IgD-negative memory B cell (primary cell): Measurements from ENCODE around the gene TXNDC16. TPM values are rescaled to one million over a fixed set of nuclear protein-coding genes. Genes with fewer than 3 reads are reported as not detected.

Experiments
- H3K27ac Mint-ChIP-seq, 3 donors: one replicate each; pipeline ENCODE4 v1.8.0; 2020 to 2022; ENCODE audit warnings: mild to moderate bottlenecking in 3 of 3, mixed read lengths in 3 of 3, moderate library complexity in 1 of 3
- H3K27me3 Mint-ChIP-seq: one replicate; pipeline ENCODE4 v1.8.0; 2021; ENCODE audit warnings: mixed read lengths
- H3K36me3 Mint-ChIP-seq: one replicate; pipeline ENCODE4 v1.8.0; 2020; ENCODE audit warnings: mild to moderate bottlenecking, mixed read lengths
- H3K4me1 Mint-ChIP-seq, 3 donors: one replicate each; pipeline ENCODE4 v1.8.0; 2020 to 2022; ENCODE audit warnings: mixed read lengths in 3 of 3, mild to moderate bottlenecking in 1 of 3
- H3K4me3 Mint-ChIP-seq, 4 donors: one replicate each; pipeline ENCODE4 v1.8.0; 2020 to 2022; ENCODE audit warnings: mild to moderate bottlenecking in 4 of 4, mixed read lengths in 4 of 4, moderate library complexity in 3 of 4
- H3K9me3 Mint-ChIP-seq, 3 donors: one replicate each; pipeline ENCODE4 v1.8.0; 2020 to 2021; ENCODE audit warnings: mixed read lengths in 3 of 3, mild to moderate bottlenecking in 1 of 3
- polyA plus RNA-seq: library from polyadenylated mRNA; unstranded; fragments of 300-500 nt; fragmentation: Illumina TruSeq; gene quantifications from one replicate; pipeline ENCODE4 v1.2.3, GENCODE V29; 2021

Gene TXNDC16
- polyA plus RNA-seq, 1 donor from 2014 or later = 0.71 TPM

DNA sequence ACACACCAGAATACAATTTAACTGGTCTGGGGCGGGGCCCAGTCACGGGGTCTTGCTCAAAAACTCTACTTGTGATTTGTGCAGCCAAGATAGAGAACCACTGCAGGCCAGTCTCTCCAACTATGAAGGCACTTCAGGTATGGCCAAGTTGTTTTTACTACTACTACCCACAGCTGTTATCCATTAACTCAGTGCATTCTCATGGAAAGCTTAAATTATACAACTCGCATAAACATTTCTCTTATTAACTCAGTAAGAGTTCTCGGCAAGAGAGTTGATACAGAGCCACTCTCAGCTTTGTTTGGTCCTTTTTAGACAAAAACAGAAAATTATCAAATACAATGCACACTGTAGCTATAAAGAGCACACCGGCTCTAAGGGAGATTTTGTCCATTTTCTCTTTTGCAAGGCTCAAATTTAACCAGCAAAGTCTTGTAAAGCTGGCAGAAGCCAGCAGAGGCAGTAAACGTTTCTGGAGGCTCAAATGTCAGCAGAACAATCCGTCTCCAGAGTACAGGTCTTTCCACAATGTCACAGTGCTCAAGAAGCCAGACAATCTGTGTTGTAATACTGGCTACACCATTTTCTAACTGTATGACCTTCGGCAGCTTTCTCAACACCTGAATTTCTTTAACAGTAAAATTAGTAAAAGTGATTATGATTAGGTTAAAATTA, 152.2 kb downstream of the TXNDC16 start:
- Mint-ChIP-seq H3K27ac (no peak overlapping the region), H3K9me3 (peaks cover 0 to 4% (median 0%) of the 10 kb centered on the region in 3 donors)

DNA sequence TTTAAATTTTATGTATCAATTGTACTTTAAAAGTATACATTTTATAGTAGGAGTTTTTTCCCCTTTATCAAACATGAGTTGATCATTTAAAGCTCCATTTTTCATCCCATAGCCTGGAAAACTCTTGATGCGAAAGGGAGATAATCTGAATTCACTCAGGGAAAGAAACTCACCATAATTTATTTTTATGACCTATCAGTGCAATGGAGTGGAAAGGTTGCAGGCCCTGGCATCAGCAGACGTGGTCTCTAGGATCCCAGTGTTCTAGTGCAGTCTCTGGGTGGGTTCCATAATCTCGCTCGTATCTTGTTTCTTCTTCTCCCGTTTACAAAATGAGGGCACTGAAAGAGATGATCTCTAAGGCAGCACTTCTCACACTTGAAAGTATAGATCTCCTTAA, 153.2 kb downstream of the TXNDC16 start:
- Mint-ChIP-seq H3K36me3 (no peaks in the 10 kb centered on the region), H3K27me3 (peaks cover 17% of the 10 kb centered on the region), H3K4me1 (peaks cover 0 to 21% (median 4%) of the 10 kb centered on the region in 3 donors), H3K4me3 (no peak overlapping the region), H3K27ac (no peak overlapping the region), H3K9me3 (peaks cover 0 to 4% (median 0%) of the 10 kb centered on the region in 3 donors)

More for the DNA sequence above, 152.2 kb downstream of the TXNDC16 start:
- no peak overlapping the region for H3K4me3 Mint-ChIP-seq
- H3K36me3 Mint-ChIP-seq = no peaks in the 10 kb centered on the region
- H3K4me1 Mint-ChIP-seq = peaks cover 0 to 17% (median under 1%) of the 10 kb centered on the region in 3 donors
- peaks cover 15% of the 10 kb centered on the region for H3K27me3 Mint-ChIP-seq

DNA sequence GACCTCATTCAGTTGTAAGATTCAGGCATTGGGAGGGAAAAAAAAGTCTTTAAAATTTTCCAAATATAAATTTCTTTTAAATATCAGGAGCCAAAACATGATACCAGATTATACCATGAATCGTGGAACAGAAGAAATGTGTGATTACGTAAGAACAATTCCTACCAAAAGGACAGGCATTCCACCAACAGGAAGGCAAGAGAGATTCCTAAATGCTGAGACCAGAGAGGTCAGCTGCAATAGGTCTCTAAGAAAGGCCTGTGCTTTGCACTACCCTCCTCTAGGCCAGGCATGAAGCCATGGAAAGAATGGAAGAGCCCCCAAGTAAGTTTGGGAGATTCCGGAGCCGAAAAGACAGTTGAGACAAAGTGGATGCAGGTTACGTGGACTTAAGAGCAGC, 154.5 kb downstream of the TXNDC16 start:
- Mint-ChIP-seq H3K4me1 (peaks cover 0 to 19% (median 4%) of the 10 kb centered on the region in 3 donors), H3K9me3 (peaks cover 0 to 4% (median 0%) of the 10 kb centered on the region in 3 donors), H3K27me3 (peaks cover 18% of the 10 kb centered on the region), H3K4me3 (no peak overlapping the region), H3K36me3 (no peaks in the 10 kb centered on the region), H3K27ac (no peak overlapping the region)

DNA sequence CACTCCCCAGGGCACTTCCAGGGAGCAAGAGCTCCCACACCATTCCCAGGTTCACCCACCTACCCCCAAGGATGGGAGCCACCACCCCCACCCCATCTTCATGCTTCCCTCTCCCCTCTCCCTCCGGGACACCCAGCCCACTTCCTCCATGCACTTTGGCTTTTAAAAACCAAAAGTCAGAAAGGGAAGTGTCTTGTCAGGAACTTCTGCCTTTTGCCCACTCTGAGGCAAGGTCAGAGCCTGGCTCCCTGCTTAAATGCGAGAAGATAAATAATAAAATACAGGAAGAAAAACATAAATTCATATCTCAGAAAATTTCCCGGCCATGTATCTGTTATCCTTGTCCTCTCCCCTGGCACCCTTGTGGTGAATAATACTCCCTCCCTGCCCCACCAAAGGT, 156.6 kb downstream of the TXNDC16 start:
- Mint-ChIP-seq H3K27me3 (peaks cover 18% of the 10 kb centered on the region), H3K4me1 (peaks cover 0 to 16% (median 4%) of the 10 kb centered on the region in 3 donors), H3K4me3 (no peak overlapping the region), H3K27ac (peak overlapping the region in 1 of 3 donors; percentile 25), H3K36me3 (no peaks in the 10 kb centered on the region), H3K9me3 (peaks cover 0 to 4% (median 0%) of the 10 kb centered on the region in 3 donors)

DNA sequence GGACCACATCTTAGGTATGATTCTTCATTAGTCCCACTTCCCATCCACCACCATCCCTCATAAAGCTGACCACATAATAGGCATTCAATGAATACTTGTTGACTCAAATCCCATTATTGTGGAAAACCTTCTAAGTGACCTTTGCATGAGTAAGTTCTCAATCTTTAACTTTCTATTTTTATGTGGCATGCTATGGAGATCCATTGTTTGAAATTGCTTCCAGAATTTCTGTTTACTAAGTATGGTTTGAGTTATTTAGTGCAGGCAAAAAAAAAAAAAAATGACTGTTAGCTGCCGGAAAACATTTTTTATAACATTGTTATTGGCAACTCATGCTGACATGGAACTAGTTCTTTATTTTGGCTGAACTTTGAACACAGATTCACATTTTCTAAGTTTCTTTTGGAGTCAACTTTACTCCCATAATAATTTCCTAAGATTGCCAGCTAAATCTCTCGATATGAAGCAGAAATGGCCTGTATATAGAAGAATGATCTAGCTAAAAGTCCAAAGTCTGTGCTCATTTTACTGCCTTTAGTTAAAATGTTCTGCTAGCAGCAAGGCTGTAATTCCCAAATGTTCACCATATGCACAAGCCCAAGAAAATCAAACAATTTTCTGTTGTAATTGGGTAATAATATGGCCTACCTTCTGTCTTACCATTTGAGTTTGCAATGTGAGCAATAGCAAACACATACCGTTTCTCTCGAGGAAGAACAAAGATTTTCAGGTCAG, 160.3 kb downstream of the TXNDC16 start:
- no peak overlapping the region for H3K4me3 Mint-ChIP-seq
- H3K27me3 Mint-ChIP-seq = peaks cover 10% of the 10 kb centered on the region
- H3K27ac Mint-ChIP-seq = peak overlapping the region in 1 of 3 donors; percentile 29
- peaks cover 0 to 3% (median 0%) of the 10 kb centered on the region in 3 donors for H3K9me3 Mint-ChIP-seq
- no peaks in the 10 kb centered on the region for H3K36me3 Mint-ChIP-seq
- H3K4me1 Mint-ChIP-seq = peaks cover 0 to 12% (median 4%) of the 10 kb centered on the region in 3 donors

Other genes starting within 250 kb of the TXNDC16 start
- gene PTGER2, start 238.2 kb downstream of the TXNDC16 start, polyA plus RNA-seq = 2.8 TPM
- gene GPR137C, start 331 bp upstream of the TXNDC16 start, polyA plus RNA-seq = not detected
- gene ERO1A, start 143.1 kb upstream of the TXNDC16 start, polyA plus RNA-seq = 23.6 TPM
- gene PSMC6, start 154.7 kb upstream of the TXNDC16 start, polyA plus RNA-seq = 56.2 TPM
- gene STYX, start 177.7 kb upstream of the TXNDC16 start, polyA plus RNA-seq = 14.1 TPM
- gene GNPNAT1, start 239.1 kb upstream of the TXNDC16 start, polyA plus RNA-seq = 12.6 TPM